Breast epithelium (tissue), 3 donors: Measurements from ENCODE around the gene HLA-DQB1.

Source experiments
- POLR2A ChIP-seq: fragments of 450-650 bp; IDR thresholded peaks from one replicate; pipeline ENCODE4 v1.6.1; 2016; ENCODE audit warnings: antibody characterized with exemption, mild to moderate bottlenecking, moderate library complexity
- POLR2AphosphoS5 ChIP-seq, 3 donors: sonication (generic); formaldehyde crosslinking; IDR thresholded peaks; one replicate each; pipeline ENCODE4 v1.6.1; 2017; ENCODE audit warnings: antibody characterized with exemption in 3 of 3
- TF ChIP-seq, protein P1 (sequence below), 3 donors: fragments of 450-650 bp; IDR thresholded peaks; one replicate each; pipeline ENCODE4 v1.5.1; 2016 to 2017; ENCODE audit warnings: antibody characterized with exemption in 3 of 3, mild to moderate bottlenecking in 3 of 3, moderate library complexity in 3 of 3

GRCh38 chr6:32637219-32637880 lies 29.1 kb downstream of the HLA-DQB1 start, which contains the start of gene HLA-DQA1:
- TF ChIP-seq POLR2AphosphoS5 (IDR thresholded peaks at IDR 0.05) (no peak), POLR2A (no peak)
- TF ChIP-seq, protein P1, sequence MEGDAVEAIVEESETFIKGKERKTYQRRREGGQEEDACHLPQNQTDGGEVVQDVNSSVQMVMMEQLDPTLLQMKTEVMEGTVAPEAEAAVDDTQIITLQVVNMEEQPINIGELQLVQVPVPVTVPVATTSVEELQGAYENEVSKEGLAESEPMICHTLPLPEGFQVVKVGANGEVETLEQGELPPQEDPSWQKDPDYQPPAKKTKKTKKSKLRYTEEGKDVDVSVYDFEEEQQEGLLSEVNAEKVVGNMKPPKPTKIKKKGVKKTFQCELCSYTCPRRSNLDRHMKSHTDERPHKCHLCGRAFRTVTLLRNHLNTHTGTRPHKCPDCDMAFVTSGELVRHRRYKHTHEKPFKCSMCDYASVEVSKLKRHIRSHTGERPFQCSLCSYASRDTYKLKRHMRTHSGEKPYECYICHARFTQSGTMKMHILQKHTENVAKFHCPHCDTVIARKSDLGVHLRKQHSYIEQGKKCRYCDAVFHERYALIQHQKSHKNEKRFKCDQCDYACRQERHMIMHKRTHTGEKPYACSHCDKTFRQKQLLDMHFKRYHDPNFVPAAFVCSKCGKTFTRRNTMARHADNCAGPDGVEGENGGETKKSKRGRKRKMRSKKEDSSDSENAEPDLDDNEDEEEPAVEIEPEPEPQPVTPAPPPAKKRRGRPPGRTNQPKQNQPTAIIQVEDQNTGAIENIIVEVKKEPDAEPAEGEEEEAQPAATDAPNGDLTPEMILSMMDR (IDR thresholded peaks at IDR 0.05): no peak
